Hepatocyte (in vitro differentiated cells): ENCODE results near the gene SLC6A17.

Experiments
- EZH2 ChIP-seq: fragments of 200-600 bp; sonication (generic); IDR thresholded peaks from 2 replicates; pipeline ENCODE4 v1.6.1; 2016; ENCODE audit warnings: antibody characterized with exemption, mild to moderate bottlenecking, borderline replicate concordance
- TF ChIP-seq, protein P1 (sequence below): fragments of 200-600 bp; sonication (generic); IDR thresholded peaks from 2 replicates; pipeline ENCODE4 v1.5.1; 2016; ENCODE audit warnings: antibody characterized with exemption, mild to moderate bottlenecking; ENCODE audit not compliant: poor library complexity

DNA sequence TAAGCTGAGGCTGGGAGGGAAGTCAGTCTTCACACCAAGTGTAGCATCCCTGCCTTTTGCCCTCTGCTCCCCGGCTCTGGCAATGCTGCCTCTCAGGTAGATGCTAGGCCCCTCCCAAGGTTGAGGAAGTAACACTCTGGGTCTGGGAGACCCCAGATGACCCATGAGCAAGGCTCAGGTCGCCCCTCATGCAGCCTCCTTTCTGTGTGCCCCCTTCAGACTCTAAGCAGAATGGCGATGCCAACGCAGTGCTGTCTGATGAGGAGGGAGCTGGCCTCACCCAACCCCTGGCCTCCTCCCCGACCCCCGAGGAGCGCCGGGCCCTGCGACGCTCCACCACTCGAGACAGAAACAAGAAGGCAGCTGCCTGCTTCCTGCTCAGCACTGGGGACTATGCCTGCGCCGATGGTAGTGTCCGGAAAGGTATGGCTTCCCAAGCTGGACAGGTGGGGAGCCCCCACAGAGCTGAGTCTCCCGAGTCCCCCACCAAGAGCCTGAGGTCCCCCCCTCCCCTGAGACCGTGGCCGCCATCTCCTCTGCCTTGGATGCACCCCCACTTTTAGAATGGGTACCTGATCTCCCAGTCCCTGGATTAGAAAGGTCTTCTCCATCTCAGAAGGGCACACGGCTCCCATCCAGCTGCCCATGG is 75.6 kb downstream of the SLC6A17 start:
- TF ChIP-seq, protein P1, sequence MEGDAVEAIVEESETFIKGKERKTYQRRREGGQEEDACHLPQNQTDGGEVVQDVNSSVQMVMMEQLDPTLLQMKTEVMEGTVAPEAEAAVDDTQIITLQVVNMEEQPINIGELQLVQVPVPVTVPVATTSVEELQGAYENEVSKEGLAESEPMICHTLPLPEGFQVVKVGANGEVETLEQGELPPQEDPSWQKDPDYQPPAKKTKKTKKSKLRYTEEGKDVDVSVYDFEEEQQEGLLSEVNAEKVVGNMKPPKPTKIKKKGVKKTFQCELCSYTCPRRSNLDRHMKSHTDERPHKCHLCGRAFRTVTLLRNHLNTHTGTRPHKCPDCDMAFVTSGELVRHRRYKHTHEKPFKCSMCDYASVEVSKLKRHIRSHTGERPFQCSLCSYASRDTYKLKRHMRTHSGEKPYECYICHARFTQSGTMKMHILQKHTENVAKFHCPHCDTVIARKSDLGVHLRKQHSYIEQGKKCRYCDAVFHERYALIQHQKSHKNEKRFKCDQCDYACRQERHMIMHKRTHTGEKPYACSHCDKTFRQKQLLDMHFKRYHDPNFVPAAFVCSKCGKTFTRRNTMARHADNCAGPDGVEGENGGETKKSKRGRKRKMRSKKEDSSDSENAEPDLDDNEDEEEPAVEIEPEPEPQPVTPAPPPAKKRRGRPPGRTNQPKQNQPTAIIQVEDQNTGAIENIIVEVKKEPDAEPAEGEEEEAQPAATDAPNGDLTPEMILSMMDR: no peak
- TF ChIP-seq EZH2: no peak
